NOMO-1 treated with dmso at 0.1 percent for 144 hours (cell line): Measurements from ENCODE around the gene LPIN2.
"Not testable (repeated sequence)": the region's sequence is repeated elsewhere in the genome, so short reads cannot be mapped to it uniquely, and the experiment has no call there.

ENCODE experiments used
- DNase-seq: peaks from one replicate; lab custom pipeline; 2025; ENCODE audit not compliant: unreplicated experiment; lab: John Stamatoyannopoulos, UW

Gene LPIN2

DNA sequence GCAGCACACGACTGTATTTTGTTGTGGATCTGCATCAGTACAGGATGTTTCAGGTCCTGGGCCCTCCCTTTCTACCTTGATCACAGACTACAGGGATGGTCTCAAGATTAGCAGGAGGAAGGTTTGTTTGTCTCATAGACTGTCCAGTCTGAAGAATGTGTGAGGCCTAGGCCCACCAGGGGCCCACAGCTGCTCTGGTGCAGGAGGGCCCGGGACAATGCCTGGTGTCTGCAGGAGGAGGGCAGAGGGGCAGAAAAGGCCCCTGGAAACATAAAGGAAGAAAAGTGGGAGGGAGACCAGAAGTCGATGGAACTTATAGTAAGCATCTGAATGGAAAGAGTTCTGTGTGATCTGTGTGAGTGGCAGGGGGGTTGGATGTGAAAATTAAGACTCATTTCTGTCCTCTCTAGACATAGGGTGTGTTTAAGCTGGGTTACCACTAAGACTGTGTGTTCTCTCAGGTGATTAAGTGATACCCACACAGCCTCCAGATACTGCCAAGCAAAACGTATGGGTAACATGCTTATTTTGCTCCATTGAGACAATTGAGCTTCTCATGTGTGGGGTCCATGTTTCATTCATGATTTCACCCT is 33.4 kb upstream of the LPIN2 start:
- DNase-seq, result no peak

DNA sequence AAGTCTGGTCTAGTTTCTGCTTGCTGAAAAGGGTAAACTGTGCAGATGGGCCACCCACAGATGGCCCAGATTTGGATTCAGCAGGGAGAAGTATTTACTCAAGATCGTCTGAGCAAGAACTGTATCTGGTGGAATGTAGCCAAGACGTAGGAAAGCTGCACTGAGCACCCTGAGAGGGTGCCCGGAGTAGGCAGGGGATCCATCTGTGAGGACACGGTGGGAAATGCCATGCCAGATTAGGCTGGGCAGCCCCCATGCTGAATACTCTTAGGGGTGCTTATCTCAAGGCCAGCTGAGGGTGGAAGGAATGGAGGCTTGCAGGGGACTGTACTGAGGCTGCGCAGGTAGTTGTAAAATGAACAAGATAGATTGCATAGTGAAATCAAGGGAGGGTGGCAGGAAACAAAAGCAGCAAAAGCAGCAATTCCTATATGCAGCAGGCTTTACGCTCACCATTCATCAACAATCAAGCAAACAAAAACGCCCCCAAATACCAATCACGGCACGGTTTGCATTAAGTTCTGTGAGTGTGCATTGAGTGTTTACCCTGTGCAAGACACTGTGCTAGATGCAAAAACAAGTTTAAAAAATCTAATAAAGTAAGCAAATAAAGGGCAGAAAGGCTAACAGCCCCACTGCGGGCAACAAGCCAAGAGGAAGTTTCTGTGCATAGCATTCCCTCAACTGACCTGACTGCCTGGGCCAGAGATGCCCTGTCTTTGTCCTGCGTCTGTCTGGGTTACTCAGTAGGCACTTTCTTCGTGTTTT is 32.2 kb upstream of the LPIN2 start:
- DNase-seq, result no peak

DNA sequence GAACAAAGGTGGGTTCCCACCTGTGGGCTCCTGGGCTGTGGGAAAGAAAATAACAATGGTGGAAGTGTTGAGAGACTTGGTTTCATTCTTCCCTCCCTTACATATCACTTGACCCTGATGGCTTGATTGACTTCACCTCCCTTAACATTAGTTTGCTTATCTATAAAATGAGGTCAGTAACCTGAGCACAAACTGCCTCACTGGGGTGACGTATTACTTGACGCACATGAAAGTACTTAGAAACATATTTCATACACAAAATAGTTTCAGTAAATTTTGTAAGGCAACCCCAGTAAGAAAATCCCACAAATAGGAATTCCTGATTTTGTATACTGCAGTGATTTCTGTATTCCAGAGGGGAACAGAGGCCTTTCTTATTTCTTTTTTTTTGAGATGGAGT is 29.4 kb upstream of the LPIN2 start:
- no peak for DNase-seq

DNA sequence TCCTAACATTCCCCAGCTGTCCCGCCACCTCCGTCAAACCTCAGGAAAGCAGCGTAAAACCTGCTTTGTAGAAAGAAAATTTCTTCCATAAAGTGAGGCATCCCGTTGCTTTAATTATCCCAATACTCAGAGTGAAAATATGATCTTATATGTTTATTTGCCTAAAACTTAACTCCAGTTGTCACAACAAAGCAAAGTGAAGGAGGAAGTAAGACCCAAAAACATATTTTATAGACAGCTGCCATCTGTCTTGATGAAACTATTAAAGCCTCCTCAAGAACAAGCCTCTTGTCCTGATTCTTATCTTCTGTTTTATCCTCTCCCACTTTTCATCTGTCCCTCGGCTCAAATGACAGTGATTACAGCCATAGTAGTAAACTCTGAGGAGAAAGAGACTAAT is 28.9 kb upstream of the LPIN2 start:
- DNase-seq, result no peak

DNA sequence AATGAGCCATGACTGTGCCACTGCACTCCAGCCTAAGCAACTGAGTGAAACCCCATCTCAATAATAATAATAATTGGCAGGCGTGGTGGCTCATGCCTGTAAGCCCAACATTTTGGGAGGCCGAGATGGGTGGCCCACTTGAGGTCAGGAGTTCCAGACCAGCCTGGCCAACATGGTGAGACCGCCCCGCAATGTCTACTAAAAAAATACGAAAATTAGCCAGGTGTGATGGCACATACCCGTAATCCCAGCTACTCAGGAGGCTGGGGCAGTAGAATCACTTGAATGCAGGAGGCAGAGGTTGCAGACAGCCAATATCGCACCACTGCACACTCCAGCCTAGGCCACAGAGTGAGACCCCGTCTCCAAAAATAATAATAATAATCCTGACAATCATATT is 27.9 kb upstream of the LPIN2 start:
- no peak for DNase-seq

DNA sequence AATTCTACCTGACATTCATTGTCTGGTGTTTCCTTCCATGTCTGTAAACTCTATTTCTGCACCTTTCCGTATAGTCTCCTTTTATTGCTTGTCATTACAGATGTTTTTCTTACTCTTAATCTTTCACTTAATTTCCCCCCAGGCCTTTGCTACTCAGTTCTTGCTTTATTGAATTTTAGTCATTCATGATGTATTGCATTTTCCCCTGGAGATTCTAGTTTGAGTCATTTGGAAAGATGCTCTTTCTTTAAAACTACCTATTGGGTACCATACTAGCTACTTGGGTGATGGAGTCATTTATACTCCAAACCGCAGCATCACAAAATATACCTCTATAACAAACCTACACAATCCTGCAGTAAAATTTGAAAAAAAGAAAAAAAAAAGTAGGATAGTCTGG is 27.2 kb upstream of the LPIN2 start:
- DNase-seq, result no peak

DNA sequence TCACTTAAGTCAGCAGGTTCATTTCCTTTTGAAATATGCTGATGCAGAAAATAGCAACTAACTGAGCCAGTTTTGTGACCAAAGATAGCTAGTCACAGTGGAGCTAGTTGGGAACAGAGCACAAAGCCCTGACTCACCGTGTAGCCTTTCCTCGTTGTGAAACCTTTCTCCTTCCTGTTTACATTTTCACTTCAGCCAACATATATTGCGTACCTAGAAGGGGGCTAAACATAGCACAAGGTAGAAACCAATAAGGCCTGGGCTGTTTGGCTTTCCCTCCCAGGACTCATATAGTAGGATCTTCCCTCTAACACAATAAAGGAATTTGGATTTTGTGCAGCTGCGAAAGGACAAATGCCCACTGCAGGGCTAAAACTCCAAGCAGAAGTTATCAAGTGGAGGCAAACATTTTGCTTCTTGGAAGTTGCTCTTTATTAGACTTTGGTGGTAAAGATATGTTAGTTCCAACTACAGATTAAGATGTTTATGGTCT is 24.5 kb upstream of the LPIN2 start:
- peak; percentile 58 for DNase-seq

DNA sequence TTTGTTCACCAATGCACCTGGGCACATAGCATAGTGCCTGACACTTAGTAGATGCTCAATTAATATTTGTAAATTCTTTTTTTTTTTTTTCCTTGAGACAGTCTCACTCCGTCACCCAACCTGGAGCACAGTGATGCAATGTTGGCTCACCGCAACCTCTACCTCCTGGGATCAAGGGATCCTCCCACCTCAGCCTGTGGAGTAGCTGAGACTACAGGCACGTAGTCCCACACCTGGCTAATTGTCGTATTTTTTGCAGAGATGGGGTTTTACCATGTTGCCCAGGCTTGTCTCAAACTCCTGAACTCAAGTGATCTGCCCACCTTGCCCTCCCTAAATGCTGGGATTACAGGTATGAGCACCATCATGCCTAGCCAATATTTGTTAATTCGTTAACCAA is 23.2 kb upstream of the LPIN2 start:
- DNase-seq, result no peak

DNA sequence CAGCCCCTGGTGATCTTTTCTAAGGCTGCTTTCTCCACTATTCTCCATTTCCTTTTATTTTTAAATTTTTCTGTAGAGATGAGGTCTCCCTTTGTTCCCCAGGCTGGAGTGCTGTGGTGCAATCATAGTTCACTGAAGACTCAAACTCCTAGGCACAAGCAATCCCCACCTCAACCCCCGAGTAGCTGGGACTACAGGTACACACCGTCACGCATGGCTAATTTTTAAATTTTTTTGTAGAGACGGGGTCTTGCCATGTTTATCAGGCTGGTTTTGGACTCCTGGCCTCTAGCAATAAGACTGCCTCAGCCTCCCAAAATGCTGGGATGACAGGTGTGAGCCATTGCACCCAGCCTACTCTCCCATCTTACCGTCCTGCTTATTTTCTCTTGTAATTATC is 22.7 kb upstream of the LPIN2 start:
- no peak for DNase-seq

DNA sequence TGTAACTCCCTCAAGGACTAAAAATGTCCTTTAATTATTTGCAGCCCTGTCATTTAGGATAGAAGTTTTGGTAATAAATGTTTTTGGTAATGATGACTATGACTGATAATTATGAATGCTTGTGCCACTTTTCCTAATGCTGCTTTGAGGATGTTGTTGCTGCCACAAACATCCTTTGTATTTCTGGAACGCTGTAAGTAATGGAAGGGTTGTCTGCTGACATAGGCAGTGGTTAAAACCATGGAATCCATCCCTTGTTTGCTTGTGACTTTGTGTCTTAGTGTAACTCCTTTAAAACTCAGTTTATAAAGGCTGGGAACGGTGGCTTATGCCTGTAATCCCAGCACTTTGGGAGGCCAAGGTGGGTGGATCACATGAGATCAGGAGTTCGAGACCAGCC is 19.8 kb upstream of the LPIN2 start:
- DNase-seq, result no peak

DNA sequence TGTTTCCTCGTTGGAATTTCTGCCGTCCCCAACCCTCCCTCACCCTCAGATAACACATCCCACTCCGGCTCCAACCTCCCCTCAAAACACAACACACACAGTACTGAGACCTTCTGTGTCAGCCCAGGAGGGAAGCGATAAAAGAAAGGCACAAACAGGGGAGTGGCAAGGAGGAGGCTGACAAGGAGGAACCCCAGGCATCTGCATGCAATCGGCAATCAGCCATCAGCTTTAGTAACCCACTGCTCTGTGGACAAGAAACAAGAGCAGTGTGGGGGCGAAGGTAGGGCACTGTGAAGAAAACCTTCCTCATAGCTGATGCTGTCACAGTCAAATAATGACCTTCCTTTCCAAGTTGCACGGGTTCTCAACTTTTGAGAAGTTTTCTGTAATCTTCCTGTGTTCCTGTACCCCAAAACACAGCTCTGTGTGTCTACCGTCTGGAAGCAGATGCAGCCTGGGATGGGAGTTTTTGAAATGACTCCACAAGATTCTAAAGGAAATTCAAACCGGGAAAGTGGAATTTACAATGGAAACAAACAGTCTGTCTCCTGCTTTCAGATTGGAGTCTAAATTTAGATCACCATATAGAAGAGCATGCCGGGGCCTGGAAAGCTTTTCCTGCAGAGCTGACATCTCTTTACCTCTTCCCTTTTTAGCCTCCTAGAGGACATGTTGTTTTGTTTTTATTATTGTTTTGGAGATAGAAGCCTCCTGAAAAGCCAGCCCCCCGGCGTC is 16.4 kb upstream of the LPIN2 start:
- DNase-seq, result peak; percentile 24

DNA sequence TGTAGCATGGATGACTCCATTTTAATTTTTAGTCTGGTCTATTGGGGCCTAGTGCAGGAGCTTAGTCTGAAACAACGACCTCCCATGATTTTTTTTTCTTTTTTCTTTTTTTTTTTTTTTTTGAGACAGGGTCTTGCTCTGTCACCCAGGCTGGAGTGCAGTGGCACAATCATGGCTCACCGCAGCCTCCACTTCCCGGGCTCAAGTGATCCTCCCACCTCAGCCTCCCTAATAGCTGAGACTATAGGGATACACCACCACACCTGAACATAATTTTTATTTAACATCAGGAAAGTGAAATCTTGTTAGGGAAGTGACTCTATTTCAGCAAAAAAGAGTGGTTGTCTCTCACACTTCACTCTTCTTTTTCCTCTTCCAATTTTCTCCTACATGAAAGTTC is 15.2 kb upstream of the LPIN2 start:
- DNase-seq, result not testable (repeated sequence)

DNA sequence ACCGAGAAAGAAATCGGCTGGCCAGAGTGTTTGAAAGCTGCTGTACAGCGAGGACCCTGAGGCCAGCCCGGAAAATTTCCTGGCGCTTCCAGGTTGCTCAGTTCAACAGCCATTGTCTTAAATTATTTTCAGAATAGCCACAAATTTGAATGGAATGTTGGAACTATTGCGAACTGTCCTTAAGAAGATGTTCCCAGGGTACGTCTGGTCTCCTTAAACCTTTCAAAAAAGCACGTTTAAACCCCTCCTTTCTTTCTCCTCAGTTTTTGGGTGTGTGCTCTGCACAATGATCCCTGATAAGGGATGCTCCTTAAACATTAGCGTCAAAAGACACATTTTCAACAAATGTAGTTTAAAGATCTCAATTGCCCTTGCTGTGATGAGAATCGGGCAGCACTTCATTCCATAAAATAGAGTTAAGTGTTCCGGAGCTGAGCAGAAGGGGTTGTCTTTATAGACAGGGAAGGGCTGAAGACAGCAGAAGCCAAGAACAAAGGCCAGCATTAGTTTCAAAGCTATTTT is 14.5 kb upstream of the LPIN2 start:
- DNase-seq, result no peak

DNA sequence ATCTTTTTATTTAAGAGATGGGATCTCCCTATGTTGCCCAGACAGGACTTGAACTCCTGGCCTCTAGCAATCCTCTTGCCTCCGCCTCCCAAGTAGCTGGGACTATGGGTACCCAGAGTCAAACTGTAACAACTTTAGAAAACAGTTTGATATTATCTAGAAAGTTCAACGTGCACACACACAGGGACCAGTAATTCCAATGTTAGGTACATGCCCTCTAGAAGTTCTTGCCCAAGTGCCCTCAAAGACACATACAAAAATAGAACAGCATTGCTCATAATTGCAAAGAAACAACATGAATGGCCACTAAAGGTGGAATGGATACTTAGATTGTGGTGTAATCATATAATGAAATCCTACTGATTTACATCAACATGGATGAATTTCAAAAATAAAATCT is 12.6 kb upstream of the LPIN2 start:
- no peak for DNase-seq

DNA sequence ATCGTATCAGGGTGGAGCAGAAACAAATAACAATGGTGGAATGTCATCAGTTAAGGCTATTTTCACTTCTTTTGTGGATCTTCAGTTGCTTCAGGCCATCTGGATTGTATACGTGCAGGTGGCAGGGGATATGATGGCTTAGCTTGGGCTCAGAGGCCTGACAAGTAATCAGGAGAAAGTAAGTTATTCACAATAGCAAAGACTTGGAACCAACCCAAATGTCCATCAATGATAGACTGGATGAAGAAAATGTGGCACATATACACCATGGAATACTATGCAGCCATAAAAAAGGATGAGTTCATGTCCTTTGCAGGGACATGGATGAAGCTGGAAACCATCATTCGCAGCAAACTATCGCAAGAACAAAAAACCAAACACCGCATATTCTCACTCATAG is 10.7 kb upstream of the LPIN2 start:
- not testable (repeated sequence) for DNase-seq

DNA sequence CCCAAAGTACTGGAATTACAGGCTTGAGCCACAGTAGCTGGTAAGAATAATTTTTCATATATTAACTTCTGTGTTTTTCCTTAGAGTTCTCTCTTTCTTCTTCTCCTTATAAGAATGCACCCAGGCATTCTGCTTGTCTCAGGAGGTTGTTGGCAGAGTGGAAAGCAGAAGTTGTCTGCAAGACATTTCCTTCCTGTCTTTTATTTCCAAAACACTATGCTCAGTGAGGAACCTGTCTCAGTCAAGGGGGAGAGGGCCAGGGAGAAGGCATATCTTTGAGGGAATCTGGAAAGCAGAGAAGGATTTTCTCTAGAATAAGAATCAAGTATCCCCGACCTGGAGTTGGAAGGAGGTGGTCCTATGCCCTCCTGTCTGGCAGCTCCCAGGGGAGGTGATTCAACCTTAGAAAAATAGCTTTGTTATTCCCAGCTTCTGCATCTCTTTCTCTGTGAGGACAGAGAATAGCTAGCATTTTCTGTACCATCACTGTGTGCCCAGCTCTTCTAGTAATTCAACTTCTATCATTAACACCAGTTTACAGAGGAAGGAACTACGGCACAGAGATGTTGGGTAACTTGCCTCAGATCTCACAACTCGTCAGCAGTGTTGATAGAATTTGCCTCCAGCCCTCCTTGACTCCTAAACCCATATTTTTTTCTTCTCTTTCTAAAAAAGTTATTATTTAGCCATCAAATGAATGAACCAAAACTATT is 3.8 kb upstream of the LPIN2 start:
- DNase-seq, result peak; percentile 27

DNA sequence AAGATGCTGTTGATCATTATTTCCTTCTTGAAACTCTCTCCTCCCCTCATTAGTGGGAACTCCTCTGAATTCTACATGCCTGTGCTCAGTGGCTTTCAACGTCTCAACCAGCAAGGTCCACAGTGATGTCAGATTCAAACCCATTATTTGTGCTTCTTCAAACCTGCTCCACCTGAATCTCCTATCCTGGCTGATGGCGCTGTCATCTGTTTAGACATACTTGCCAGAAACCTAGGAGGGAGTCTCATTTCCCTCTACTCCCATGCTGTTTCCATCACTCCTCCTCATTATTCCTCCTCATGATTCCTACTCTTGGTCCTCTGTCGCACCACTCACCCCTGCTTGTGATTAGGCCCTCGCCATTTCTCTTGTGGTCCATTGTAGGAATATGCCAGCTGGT is 2.9 kb upstream of the LPIN2 start:
- DNase-seq, result no peak

DNA sequence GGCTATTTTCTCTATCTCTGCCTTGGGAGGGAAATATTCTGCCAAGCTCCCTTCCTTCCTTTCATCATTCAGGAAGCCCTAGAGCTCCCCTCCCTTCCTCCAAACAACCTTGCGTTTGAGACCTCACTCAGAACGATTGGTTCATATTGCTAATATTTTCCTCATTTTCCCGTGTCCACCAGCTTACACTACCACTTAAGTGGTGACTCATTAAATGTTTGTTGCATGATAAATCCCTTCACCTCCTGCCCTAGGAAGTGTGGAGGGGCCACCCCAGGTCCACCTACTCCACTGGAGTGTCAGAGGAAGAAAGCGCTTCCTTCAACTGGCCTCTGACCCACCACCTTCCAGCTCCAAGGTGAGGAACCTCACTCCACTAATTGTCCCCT is 2.3 kb upstream of the LPIN2 start:
- DNase-seq, result no peak

DNA sequence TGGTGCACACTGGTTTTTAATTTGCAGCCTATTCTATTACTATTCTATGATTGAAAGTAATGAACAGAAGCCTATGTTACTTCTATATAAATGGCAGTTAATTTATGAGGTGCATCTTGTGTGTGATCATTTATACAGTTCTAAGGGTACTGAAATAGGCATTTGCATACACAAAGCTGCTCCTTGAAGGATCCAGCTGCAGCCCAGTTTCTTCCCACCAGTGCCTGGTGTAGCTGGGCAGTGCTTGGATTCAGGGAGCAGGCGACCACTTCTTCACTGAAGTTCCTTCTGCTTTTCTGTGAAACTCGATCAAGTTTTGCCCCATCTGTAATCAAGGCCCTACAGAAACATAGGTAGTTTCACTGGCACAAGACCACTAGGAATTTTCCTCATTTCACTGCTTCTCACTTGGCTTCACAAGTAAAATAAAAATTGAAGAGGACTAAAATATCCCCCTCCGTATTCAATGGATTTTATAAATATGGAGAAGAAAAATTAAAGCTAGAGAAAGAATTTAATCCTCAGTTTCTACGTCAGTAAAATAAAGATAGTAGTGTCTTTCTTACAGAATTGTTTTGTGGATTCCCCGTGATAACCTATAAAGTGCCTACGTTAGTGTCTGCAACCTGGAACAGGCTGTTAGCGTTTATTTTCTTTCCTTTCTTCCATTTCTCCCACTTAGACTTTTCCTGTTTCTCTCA is 1.7 kb upstream of the LPIN2 start:
- no peak for DNase-seq

DNA sequence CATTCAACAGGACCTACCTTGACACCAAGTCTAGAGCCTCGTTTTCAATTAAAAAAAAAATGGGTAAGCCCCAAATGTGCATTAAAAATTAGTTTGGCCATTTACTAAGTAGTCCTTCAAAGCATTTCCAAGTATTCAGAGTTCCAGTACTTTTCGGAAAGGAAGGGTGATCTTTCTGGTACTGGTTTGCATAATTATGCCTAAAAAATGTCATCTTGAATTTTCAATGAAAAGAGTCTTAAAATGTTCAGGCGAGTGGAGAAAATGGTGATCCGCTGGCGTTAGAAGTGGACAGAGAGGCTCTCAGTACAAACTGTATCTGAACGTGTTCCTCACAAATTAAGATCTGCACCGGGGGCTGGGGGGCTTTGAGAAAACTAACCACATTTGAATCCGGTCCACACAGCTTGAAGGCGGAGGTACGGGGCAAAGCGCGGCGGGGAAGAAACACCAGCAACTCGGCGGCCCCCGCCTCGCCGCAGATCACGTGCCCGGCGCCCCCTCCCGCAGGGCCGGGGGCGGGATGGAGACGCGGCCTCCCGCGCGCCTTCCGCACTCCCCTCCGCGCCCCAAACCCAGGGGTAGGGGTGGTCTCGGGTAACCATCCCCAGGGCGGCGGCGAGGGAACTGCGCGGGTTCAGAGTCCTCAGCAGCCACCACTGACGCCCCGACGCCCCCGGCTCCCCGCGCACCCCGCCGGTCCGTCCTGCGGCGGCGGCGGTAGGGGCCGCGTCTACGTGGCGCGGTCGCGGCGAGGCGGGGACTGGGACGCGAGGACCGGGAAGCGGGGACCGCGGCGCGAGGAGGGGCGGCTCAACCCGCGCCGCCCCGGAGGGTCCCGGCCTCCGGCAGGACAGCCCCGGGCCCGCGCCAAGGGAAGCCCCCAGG is 564 bp downstream of the LPIN2 start:
- no peak for DNase-seq
